Effector CD4-positive, alpha-beta T cell (primary cell): ENCODE measurements around the gene BLM.
"Not testable (repeated sequence)": the region's sequence is repeated elsewhere in the genome, so short reads cannot be mapped to it uniquely, and the experiment has no call there.

Experiments used
- DNase-seq: peaks from one replicate; pipeline ENCODE4 v3.0.0-alpha.2; 2020

The BLM gene

GRCh38 chr15:90823455-90823974, 106.4 kb downstream of the BLM start:
- no peak for DNase-seq

GRCh38 chr15:90825115-90825899, 108.2 kb downstream of the BLM start:
- not testable (repeated sequence) for DNase-seq

- not testable (repeated sequence) for DNase-seq
Measured at GRCh38 chr15:90826206-90826885, 109.2 kb downstream of the BLM start.

- DNase-seq, result no peak
Measured at GRCh38 chr15:90826886-90827435, 109.8 kb downstream of the BLM start.

GRCh38 chr15:90828111-90828510, 111.0 kb downstream of the BLM start:
- DNase-seq, result no peak

GRCh38 chr15:90829126-90829525, 112.0 kb downstream of the BLM start:
- no peak for DNase-seq

- DNase-seq, result no peak
Measured at GRCh38 chr15:90829942-90830440, 112.8 kb downstream of the BLM start.

- no peak for DNase-seq
Measured at GRCh38 chr15:90834626-90835025, 117.5 kb downstream of the BLM start.

- no peak for DNase-seq
Measured at GRCh38 chr15:90836296-90836871, 119.2 kb downstream of the BLM start.

- no peak for DNase-seq
Measured at GRCh38 chr15:90837094-90837493, 119.9 kb downstream of the BLM start.

GRCh38 chr15:90838139-90838538, 121.0 kb downstream of the BLM start:
- peak; percentile 70 for DNase-seq

- DNase-seq, result no peak
Measured at GRCh38 chr15:90838544-90838943, 121.4 kb downstream of the BLM start.

GRCh38 chr15:90839187-90840071, 122.3 kb downstream of the BLM start:
- DNase-seq, result no peak

GRCh38 chr15:90840157-90840855, 123.2 kb downstream of the BLM start:
- DNase-seq, result no peak

- no peak for DNase-seq
Measured at GRCh38 chr15:90840954-90841353, 123.8 kb downstream of the BLM start.

GRCh38 chr15:90844696-90845095, 127.5 kb downstream of the BLM start:
- DNase-seq, result no peak

GRCh38 chr15:90845201-90845949, 128.2 kb downstream of the BLM start:
- no peak for DNase-seq

GRCh38 chr15:90849424-90849823, 132.3 kb downstream of the BLM start:
- not testable (repeated sequence) for DNase-seq

- DNase-seq, result no peak
Measured at GRCh38 chr15:90851114-90851513, 134.0 kb downstream of the BLM start.

GRCh38 chr15:90851940-90852339, 134.8 kb downstream of the BLM start:
- DNase-seq, result no peak

- no peak for DNase-seq
Measured at GRCh38 chr15:90855139-90855538, 138.0 kb downstream of the BLM start.
